ENCODE measurements around the gene TSHB.

TSHB gene

DNA sequence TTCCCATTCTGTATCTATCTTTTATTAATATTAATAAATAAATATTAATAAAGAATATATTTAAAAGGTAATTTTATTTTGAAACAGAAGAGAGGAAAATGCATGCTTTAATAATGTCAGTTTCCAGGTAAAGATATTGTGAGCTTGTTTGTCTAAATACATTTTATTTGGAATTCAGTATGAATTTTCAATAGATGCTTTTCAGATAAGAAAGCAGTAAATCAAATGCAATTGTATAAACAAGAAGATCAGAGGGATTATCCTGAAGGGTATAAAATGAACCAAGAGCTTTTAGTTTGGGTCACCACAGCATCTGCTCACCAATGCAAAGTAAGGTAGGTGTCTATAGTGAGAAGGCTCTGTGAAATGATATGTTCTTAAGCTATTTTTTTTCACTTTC, at the start of gene TSHB:
Gene TSHB, plus strand, starts transcription at position 301 of the 400 bp plus-strand sequence. CDS start 3,537 bp downstream, outside the sequence.
- POLR2A ChIA-PET: no interaction called here
- CTCF ChIA-PET: no interaction called here
- TF ChIP-seq ARNT (IDR thresholded peaks at IDR 0.05): no peak
- no peak for TF ChIP-seq NFRKB (IDR thresholded peaks at IDR 0.05)
- no peak for TF ChIP-seq L3MBTL2 (conservative IDR thresholded peaks at IDR 0.05)
- TF ChIP-seq ELF4 (IDR thresholded peaks at IDR 0.05): no peak
- TF ChIP-seq CTBP1 (IDR thresholded peaks at IDR 0.05; ENCODE audit: borderline replicate concordance): no peak
- TF ChIP-seq FOXM1 (IDR thresholded peaks at IDR 0.05; ENCODE audit: borderline replicate concordance): no peak
- TF ChIP-seq FOXK2 (IDR thresholded peaks at IDR 0.05): no peak
- no peak for TF ChIP-seq TARDBP (IDR thresholded peaks at IDR 0.05)
- no peak for TF ChIP-seq HDGF (IDR thresholded peaks at IDR 0.05; ENCODE audit: borderline replicate concordance)
- no peak for TF ChIP-seq SP1 (IDR thresholded peaks at IDR 0.05)
- TF ChIP-seq LEF1 (IDR thresholded peaks at IDR 0.05; ENCODE audit: borderline replicate concordance): no peak
- no peak for TF ChIP-seq SUZ12 (IDR thresholded peaks at IDR 0.05)
- TF ChIP-seq BHLHE40 (IDR thresholded peaks at IDR 0.05; ENCODE audit: borderline replicate concordance): no peak
- TF ChIP-seq FOXA1 (IDR thresholded peaks at IDR 0.05): no peak
- no peak for TF ChIP-seq ZNF384 (IDR thresholded peaks at IDR 0.05)
- TF ChIP-seq, protein P1, sequence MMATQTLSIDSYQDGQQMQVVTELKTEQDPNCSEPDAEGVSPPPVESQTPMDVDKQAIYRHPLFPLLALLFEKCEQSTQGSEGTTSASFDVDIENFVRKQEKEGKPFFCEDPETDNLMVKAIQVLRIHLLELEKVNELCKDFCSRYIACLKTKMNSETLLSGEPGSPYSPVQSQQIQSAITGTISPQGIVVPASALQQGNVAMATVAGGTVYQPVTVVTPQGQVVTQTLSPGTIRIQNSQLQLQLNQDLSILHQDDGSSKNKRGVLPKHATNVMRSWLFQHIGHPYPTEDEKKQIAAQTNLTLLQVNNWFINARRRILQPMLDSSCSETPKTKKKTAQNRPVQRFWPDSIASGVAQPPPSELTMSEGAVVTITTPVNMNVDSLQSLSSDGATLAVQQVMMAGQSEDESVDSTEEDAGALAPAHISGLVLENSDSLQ (IDR thresholded peaks at IDR 0.05): no peak
- no peak for DNase-seq (ENCODE audit: extremely low spot score)

DNA sequence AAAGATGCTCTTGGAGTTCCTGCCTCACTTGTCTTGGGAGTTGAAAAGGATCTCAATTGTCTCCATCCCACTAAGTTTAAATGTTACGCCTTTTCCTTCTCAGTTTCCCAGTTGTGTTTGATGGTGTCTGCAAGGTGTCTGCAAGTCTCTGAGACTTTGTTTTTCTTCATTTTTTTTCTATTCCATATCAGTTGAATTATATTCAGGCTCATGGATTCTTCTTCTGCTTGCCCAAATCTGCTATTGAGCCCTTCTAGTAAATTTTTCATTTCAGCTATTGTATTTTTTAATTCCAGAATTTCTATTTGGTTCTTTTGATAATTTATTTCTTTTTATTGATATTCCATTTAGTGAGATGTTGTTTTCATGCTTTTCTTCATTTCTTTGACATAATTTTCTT, 47.4 kb upstream of the TSHB start:
- POLR2A ChIA-PET: no interaction called here
- DNase-seq (ENCODE audit: extremely low spot score): no peak
- CTCF ChIA-PET: interaction anchor here (1.4 to 2.7 kb wide), 2 partner anchors 70 to 132 kb away, joined by 5 to 6 read pairs; no protein-coding TSS in a partner anchor
- TF ChIP-seq CTBP1 (IDR thresholded peaks at IDR 0.05; ENCODE audit: borderline replicate concordance) (no peak), SP1 (IDR thresholded peaks at IDR 0.05) (no peak), LEF1 (IDR thresholded peaks at IDR 0.05; ENCODE audit: borderline replicate concordance) (no peak)

DNA sequence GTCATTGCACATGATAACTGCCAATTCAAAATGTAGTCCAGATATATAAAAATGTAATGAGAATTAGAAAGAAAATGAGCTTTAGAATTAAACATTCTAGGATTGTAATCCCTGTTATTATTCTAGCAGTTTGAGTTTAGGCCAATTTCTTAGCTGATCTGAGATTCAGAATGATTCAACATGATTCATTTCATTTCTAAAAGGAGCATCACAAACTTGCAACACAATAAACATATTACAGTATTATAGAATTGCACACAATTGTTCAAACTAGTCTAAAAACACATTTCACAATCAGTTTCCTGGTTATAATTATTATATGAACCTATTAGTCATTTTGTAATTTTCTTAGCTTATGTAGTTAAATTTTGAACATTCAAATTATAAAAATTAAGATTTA, 43.3 kb upstream of the TSHB start:
- TF ChIP-seq FOXK2 (IDR thresholded peaks at IDR 0.05): no peak
- TF ChIP-seq LEF1 (IDR thresholded peaks at IDR 0.05; ENCODE audit: borderline replicate concordance): no peak
- TF ChIP-seq CTBP1 (IDR thresholded peaks at IDR 0.05; ENCODE audit: borderline replicate concordance): no peak
- DNase-seq (ENCODE audit: extremely low spot score): no peak
- ChIA-PET POLR2A (no interaction called here), CTCF (interaction anchor here (0.7 kb wide), 1 partner anchor 11 kb away, joined by 3 read pairs; no protein-coding TSS in a partner anchor)

DNA sequence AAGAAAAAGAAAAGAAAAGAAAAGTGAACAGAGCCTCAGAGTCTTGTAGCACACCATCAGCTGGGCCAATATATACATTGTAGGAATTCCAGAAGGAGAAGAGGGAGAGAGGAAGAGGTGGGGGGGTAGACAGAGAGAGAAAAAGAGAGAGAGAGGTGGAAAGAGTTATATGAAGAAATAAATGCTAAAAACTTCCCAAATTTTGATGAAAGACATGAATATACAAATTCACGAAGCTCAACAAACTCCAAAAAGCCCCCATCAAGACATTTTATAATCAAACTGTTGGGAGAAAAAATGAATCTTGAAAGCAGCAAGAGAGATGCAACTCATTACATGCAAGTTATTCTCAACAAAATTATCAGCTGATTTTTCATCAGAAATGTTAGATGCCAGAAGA, 41.5 kb upstream of the TSHB start:
- ChIA-PET POLR2A (no interaction called here), CTCF (no interaction called here)
- DNase-seq (ENCODE audit: extremely low spot score): no peak
- TF ChIP-seq, protein P1 (IDR thresholded peaks at IDR 0.05): no peak
- no peak for TF ChIP-seq SP1 (IDR thresholded peaks at IDR 0.05)
- no peak for TF ChIP-seq BHLHE40 (IDR thresholded peaks at IDR 0.05; ENCODE audit: borderline replicate concordance)
- TF ChIP-seq LEF1 (IDR thresholded peaks at IDR 0.05; ENCODE audit: borderline replicate concordance): no peak
- no peak for TF ChIP-seq FOXM1 (IDR thresholded peaks at IDR 0.05; ENCODE audit: borderline replicate concordance)
- TF ChIP-seq HDGF (IDR thresholded peaks at IDR 0.05; ENCODE audit: borderline replicate concordance): no peak
- no peak for TF ChIP-seq L3MBTL2 (conservative IDR thresholded peaks at IDR 0.05)
- TF ChIP-seq FOXK2 (IDR thresholded peaks at IDR 0.05): no peak
- TF ChIP-seq ARNT (IDR thresholded peaks at IDR 0.05): no peak
- TF ChIP-seq ZNF384 (IDR thresholded peaks at IDR 0.05): no peak
- no peak for TF ChIP-seq NFRKB (IDR thresholded peaks at IDR 0.05)
- no peak for TF ChIP-seq FOXA1 (IDR thresholded peaks at IDR 0.05)
- no peak for TF ChIP-seq CTBP1 (IDR thresholded peaks at IDR 0.05; ENCODE audit: borderline replicate concordance)

DNA sequence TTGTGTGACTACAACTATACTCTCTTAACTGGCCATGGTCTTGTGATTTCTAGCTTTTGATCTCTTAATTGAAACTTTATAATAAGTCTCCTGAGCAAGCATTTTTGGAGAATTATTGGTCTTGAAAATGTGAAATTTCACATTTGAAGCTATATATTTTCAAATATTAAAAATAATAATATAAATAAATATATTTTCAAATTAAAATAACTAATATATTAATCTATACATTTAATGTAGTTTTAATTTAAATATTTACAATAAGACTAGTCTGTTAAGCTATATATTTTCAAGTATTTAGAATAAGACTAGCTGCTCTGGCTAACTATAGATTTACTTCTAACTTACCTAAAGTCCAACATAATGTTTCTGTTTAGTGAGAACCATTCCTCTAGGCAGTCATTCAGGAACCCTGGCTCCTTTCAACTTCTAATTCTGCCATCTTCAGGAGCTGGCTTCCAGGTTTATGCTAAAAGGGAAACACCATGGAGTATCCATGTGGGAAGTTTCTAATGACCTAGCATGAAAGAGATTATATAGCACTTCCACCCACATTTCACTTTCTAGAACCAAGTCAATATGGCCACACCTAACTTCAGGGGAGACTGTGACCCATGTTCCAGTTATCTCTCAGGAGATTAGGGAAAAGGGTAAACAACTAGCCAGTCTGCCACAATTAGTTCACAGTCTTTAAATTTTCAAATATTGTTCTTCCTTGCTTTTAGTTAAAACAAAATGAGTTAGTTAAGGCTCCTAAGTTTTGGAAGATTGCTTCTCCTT, 31.9 kb upstream of the TSHB start:
- CTCF ChIA-PET: interaction anchor here (0.8 kb wide), 1 partner anchor 11 kb away, joined by 3 read pairs; no protein-coding TSS in a partner anchor
- TF ChIP-seq SP1 (IDR thresholded peaks at IDR 0.05): no peak
- no peak for TF ChIP-seq HDGF (IDR thresholded peaks at IDR 0.05; ENCODE audit: borderline replicate concordance)
- TF ChIP-seq ARNT (IDR thresholded peaks at IDR 0.05): no peak
- no peak for TF ChIP-seq TARDBP (IDR thresholded peaks at IDR 0.05)
- TF ChIP-seq BHLHE40 (IDR thresholded peaks at IDR 0.05; ENCODE audit: borderline replicate concordance): no peak
- TF ChIP-seq FOXK2 (IDR thresholded peaks at IDR 0.05): no peak
- no peak for TF ChIP-seq LEF1 (IDR thresholded peaks at IDR 0.05; ENCODE audit: borderline replicate concordance)
- no peak for TF ChIP-seq CTBP1 (IDR thresholded peaks at IDR 0.05; ENCODE audit: borderline replicate concordance)
- no peak for TF ChIP-seq SUZ12 (IDR thresholded peaks at IDR 0.05)
- TF ChIP-seq, protein P1 (IDR thresholded peaks at IDR 0.05): no peak
- no peak for TF ChIP-seq FOXA1 (IDR thresholded peaks at IDR 0.05)
- TF ChIP-seq L3MBTL2 (conservative IDR thresholded peaks at IDR 0.05): no peak
- POLR2A ChIA-PET: no interaction called here
- no peak for DNase-seq (ENCODE audit: extremely low spot score)

DNA sequence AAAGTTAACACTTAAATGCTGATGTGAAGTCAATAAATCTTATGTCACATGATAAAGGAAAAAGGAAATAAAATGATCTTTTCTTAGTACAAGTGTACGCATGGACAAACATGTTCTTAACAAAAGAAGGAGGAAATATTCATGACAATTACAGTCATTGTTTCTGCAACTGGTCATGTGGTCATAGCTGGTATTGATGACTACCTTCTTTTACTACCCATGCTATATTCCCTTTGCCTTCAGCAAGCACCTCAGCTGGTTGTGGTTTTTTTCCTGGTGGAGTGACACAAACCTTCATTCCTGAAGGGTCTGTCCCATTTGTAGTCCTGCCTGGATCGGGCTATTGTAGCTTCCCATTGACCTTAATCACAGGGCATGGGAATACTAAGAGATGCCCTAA, 23.4 kb upstream of the TSHB start:
- POLR2A ChIA-PET: no interaction called here
- no peak for DNase-seq (ENCODE audit: extremely low spot score)
- CTCF ChIA-PET: no interaction called here
- TF ChIP-seq, protein P1 (IDR thresholded peaks at IDR 0.05): no peak
- TF ChIP-seq ELF4 (IDR thresholded peaks at IDR 0.05): no peak
- TF ChIP-seq FOXA1 (IDR thresholded peaks at IDR 0.05): no peak
- TF ChIP-seq FOXM1 (IDR thresholded peaks at IDR 0.05; ENCODE audit: borderline replicate concordance): no peak
- TF ChIP-seq CTBP1 (IDR thresholded peaks at IDR 0.05; ENCODE audit: borderline replicate concordance): no peak
- no peak for TF ChIP-seq SUZ12 (IDR thresholded peaks at IDR 0.05)
- TF ChIP-seq TARDBP (IDR thresholded peaks at IDR 0.05): no peak
- no peak for TF ChIP-seq NFRKB (IDR thresholded peaks at IDR 0.05)
- no peak for TF ChIP-seq BHLHE40 (IDR thresholded peaks at IDR 0.05; ENCODE audit: borderline replicate concordance)
- TF ChIP-seq ZNF384 (IDR thresholded peaks at IDR 0.05): no peak
- TF ChIP-seq SP1 (IDR thresholded peaks at IDR 0.05): no peak
- no peak for TF ChIP-seq L3MBTL2 (conservative IDR thresholded peaks at IDR 0.05)
- TF ChIP-seq LEF1 (IDR thresholded peaks at IDR 0.05; ENCODE audit: borderline replicate concordance): no peak
- TF ChIP-seq FOXK2 (IDR thresholded peaks at IDR 0.05): no peak

Data from HEK293T (cell line).